Ascending aorta (tissue), 2 donors: ENCODE results near the gene COLEC12. TPM values are rescaled to one million over a fixed set of nuclear protein-coding genes. Genes with fewer than 3 reads are reported as not detected.

Experiments used
- DNase-seq, 2 donors: peaks; one replicate each; pipeline ENCODE4 v3.0.0-alpha.2; 2019; ENCODE audit warnings: low spot score in 2 of 2
- H3K27ac ChIP-seq, 2 donors: fragments of 200-600 bp; sonication (generic); one replicate each; pipeline ENCODE4 v1.5.1; 2016 to 2017; ENCODE audit warnings: mild to moderate bottlenecking in 1 of 2
- H3K27me3 ChIP-seq: fragments of 200-600 bp; sonication (generic); one replicate; pipeline ENCODE4 v1.5.1; 2017
- H3K36me3 ChIP-seq, 2 donors: fragments of 200-600 bp; sonication (generic); one replicate each; pipeline ENCODE4 v1.5.1; 2016
- H3K4me1 ChIP-seq, 2 donors: fragments of 200-600 bp; sonication (generic); one replicate each; pipeline ENCODE4 v1.5.1; 2016 to 2017; ENCODE audit warnings: mild to moderate bottlenecking in 1 of 2
- H3K4me3 ChIP-seq, 2 donors: fragments of 200-600 bp; sonication (generic); one replicate each; pipeline ENCODE4 v1.5.1; 2016 to 2017; ENCODE audit warnings: mild to moderate bottlenecking in 1 of 2
- H3K9me3 ChIP-seq, 2 donors: fragments of 200-600 bp; sonication (generic); one replicate each; pipeline ENCODE4 v1.5.1; 2016
- CTCF ChIP-seq, 3 experiments: fragments of 200-600 bp in 2 of 3; fragments of 450-650 bp in 1 of 3; sonication (generic) in 2 of 3; IDR thresholded peaks; one replicate each; pipeline ENCODE4 v1.5.1; 2016 to 2019; ENCODE audit warnings: antibody characterized with exemption in 3 of 3, mild to moderate bottlenecking in 1 of 3, moderate library complexity in 1 of 3
- intact Hi-C: fragments of 100-400 bp; cut with DNase I; formaldehyde crosslinking; loops from one replicate; pipeline ENCODE4 v1.15.1; 2023
- total RNA-seq: library from RNA; depleted of rRNA; stranded (reverse); fragments of >200 nt; gene quantifications from one replicate; pipeline ENCODE4 v1.1.0, GENCODE V29; 2016

Gene COLEC12
- total RNA-seq, 1 donor from 2014 or later = 9.5 TPM

DNA sequence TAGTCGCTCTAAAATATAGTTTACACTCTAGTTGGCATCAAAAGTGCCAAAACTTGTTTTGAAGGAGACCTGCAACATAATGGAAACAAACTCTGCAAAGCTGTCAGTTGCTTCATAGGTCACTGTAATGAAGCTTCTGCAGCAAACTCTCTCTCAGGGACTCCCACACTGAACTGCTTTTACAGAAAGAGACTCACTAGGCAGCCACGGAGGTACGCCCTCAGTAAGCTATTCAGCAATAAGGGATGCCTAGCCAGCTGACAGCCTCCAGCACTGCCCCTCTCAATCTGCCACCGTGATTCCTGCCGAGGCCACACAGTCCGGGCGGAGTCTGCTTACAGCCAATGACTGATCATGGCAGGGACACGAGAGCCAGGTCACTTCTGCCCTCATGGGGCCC is 51.1 kb downstream of the COLEC12 start:
- H3K36me3 ChIP-seq = no peaks in the 10 kb centered on the region
- no peak for TF ChIP-seq CTCF (IDR thresholded peaks at IDR 0.05)
- no peaks in the 10 kb centered on the region for H3K4me1 ChIP-seq
- H3K27me3 ChIP-seq = no peaks in the 10 kb centered on the region
- intact Hi-C loops = no loop called here
- no peak overlapping the region for H3K27ac ChIP-seq
- no peak overlapping the region for H3K4me3 ChIP-seq
- H3K9me3 ChIP-seq = peaks cover 12 to 22% of the 10 kb centered on the region in 2 donors
- no peak for DNase-seq

DNA sequence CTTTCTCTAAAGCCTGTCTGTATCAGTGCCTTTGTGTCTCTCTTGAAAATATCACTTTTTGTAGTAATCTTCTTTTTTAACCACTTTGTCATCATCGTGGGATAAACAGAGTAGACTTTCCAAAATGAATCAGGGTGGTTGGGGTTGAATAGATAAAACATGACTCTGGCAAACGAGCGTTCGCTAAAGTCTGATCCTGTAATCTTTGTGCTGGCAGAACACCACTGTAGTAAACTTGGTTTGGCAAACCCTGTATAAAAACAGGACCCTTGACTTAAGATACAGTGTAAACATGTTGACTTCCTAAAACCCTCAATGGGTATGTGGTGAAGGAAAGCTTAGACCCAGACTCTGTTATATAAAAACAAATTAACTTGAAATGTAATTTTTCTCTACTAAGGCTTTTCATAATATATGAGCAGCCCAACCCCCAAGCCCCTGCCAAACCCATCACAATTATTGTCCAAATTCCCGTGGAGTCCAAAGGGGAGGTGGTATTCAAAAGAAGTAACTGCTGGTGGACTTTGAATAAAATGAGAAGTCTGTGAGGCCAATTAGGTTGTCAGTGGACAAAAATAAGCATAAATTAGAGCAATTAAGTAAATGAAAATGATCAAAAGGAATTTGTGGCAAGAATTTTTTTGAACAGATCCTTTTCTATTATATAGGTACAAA is 52.2 kb downstream of the COLEC12 start:
- DNase-seq = no peak
- Histone ChIP-seq H3K27me3 (no peaks in the 10 kb centered on the region), H3K27ac (no peak overlapping the region), H3K4me1 (no peaks in the 10 kb centered on the region), H3K36me3 (no peaks in the 10 kb centered on the region), H3K4me3 (no peak overlapping the region), H3K9me3 (peaks cover 12 to 22% of the 10 kb centered on the region in 2 donors)
- no peak for TF ChIP-seq CTCF (IDR thresholded peaks at IDR 0.05)
- intact Hi-C loops = no loop called here

GRCh38 chr18:446941-447560 is 53.5 kb downstream of the COLEC12 start:
- Histone ChIP-seq H3K9me3 (peaks cover 11 to 17% of the 10 kb centered on the region in 2 donors), H3K4me1 (no peaks in the 10 kb centered on the region), H3K4me3 (no peak overlapping the region), H3K27me3 (no peaks in the 10 kb centered on the region), H3K36me3 (no peaks in the 10 kb centered on the region), H3K27ac (no peak overlapping the region)
- TF ChIP-seq CTCF (IDR thresholded peaks at IDR 0.05) = no peak
- intact Hi-C loops = no loop called here
- no peak for DNase-seq

DNA sequence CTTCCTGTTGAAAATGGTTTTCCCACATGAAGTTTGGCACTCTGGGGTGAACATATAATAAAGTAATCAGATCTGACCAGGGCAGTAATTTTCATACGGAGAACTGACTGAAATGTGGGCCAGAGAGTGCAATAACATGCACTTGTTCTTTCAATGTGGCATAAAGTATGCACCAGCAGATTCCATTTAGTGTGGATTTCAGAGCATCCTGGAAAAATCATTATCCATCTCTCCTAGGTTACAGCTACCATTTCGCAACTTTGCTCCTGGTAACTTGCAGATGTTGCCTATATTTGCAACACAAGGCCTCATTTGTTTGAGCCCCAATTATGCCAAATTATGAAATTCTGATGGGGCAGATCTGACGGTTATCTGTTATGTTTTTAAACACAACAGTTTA is 55.4 kb downstream of the COLEC12 start:
- no peaks in the 10 kb centered on the region for H3K36me3 ChIP-seq
- H3K4me1 ChIP-seq = no peaks in the 10 kb centered on the region
- H3K27me3 ChIP-seq = no peaks in the 10 kb centered on the region
- H3K27ac ChIP-seq = no peak overlapping the region
- H3K4me3 ChIP-seq = no peak overlapping the region
- intact Hi-C loops = no loop called here
- no peak for DNase-seq
- no peak for TF ChIP-seq CTCF (IDR thresholded peaks at IDR 0.05)
- H3K9me3 ChIP-seq = no peaks in the 10 kb centered on the region

GRCh38 chr18:438571-438970 is 61.9 kb downstream of the COLEC12 start:
- intact Hi-C loops = no loop called here
- no peak for TF ChIP-seq CTCF (IDR thresholded peaks at IDR 0.05)
- H3K4me3 ChIP-seq = no peak overlapping the region

More at GRCh38 chr18:438571-438970, 61.9 kb downstream of the COLEC12 start:
- H3K4me1 ChIP-seq = no peaks in the 10 kb centered on the region
- H3K36me3 ChIP-seq = no peaks in the 10 kb centered on the region
- no peak for DNase-seq
- no peaks in the 10 kb centered on the region for H3K27me3 ChIP-seq
- H3K9me3 ChIP-seq = no peaks in the 10 kb centered on the region
- H3K27ac ChIP-seq = no peak overlapping the region
